Lower leg skin (tissue), 3 donors: ENCODE data around the gene STARD13.

Experiments used
- CTCF ChIP-seq, 3 donors: fragments of 450-650 bp; IDR thresholded peaks; one replicate each; pipeline ENCODE4 v1.5.1; 2016; ENCODE audit warnings: antibody characterized with exemption in 3 of 3, mild to moderate bottlenecking in 3 of 3, moderate library complexity in 2 of 3
- POLR2A ChIP-seq, 2 donors: fragments of 450-650 bp; IDR thresholded peaks; one replicate each; pipeline ENCODE4 v1.6.1; 2016 to 2017; ENCODE audit warnings: antibody characterized with exemption in 2 of 2, mild to moderate bottlenecking in 1 of 2, moderate library complexity in 1 of 2

GRCh38 chr13:33204130-33204927 is 81.2 kb downstream of the STARD13 start:
- no peak for TF ChIP-seq CTCF (IDR thresholded peaks at IDR 0.05)
- TF ChIP-seq POLR2A (IDR thresholded peaks at IDR 0.05): no peak
